H1 (cell line): ENCODE data around the gene HBA2. TPM values are rescaled to one million over a fixed set of nuclear protein-coding genes. Genes with fewer than 3 reads are reported as not detected.

Source experiments
- CHD1 ChIP-seq: IDR thresholded peaks from 2 replicates; pipeline ENCODE4 v1.6.1; 2012; ENCODE audit warnings: low read depth, low read length, improper control_type of control experiment
- EZH2 ChIP-seq: fragments of 200-600 bp; sonication (generic); IDR thresholded peaks from 2 replicates; pipeline ENCODE4 v1.7.1; 2012; ENCODE audit warnings: low read depth, mild to moderate bottlenecking, moderate library complexity, low read length, inconsistent platforms; ENCODE audit not compliant: severe bottlenecking
- FOSL1 ChIP-seq: IDR thresholded peaks from 2 replicates; pipeline ENCODE4 v1.6.1; 2011; ENCODE audit warnings: mild to moderate bottlenecking, low read depth, low read length, moderate library complexity; ENCODE audit not compliant: insufficient read depth
- HDAC6 ChIP-seq: IDR thresholded peaks from one replicate; pipeline ENCODE4 v1.7.1; 2012; ENCODE audit warnings: low read depth, mild to moderate bottlenecking, inconsistent platforms, low read length, moderate library complexity
- KDM4A ChIP-seq: IDR thresholded peaks from one replicate; pipeline ENCODE4 v1.7.1; 2012; ENCODE audit warnings: low read depth, mild to moderate bottlenecking, moderate library complexity, low read length, inconsistent platforms; ENCODE audit not compliant: severe bottlenecking
- PHF8 ChIP-seq: fragments of 200-600 bp; sonication (generic); conservative IDR thresholded peaks from 2 replicates; pipeline ENCODE4 v1.7.1; 2012; ENCODE audit warnings: low read depth, mild to moderate bottlenecking, inconsistent platforms, low read length, moderate library complexity
- SAP30 ChIP-seq: fragments of 300-600 bp; sonication (generic); IDR thresholded peaks from 2 replicates; pipeline ENCODE4 v1.7.1; 2012; ENCODE audit warnings: low read length, moderate library complexity, mild to moderate bottlenecking, inconsistent platforms; ENCODE audit not compliant: insufficient read depth, insufficient replicate concordance
- SP4 ChIP-seq: IDR thresholded peaks from 2 replicates; pipeline ENCODE4 v1.6.1; 2012; ENCODE audit warnings: low read length, inconsistent platforms
- SUZ12 ChIP-seq: fragments of 200-600 bp; sonication (generic); IDR thresholded peaks from 2 replicates; pipeline ENCODE4 v1.6.1; 2012; ENCODE audit warnings: mild to moderate bottlenecking, inconsistent platforms, low read length, moderate library complexity, mixed read lengths
- polyA plus RNA-seq, 7 experiments: library from polyadenylated mRNA; depleted of rRNA in 3 of 7; stranded (reverse) in 5 of 7; unstranded in 2 of 7; fragments of >200 nt in 5 of 7; fragments of 200-250 nt in 2 of 7; gene quantifications; 1 replicate in 5 of 7; 2 replicates in 1 of 7; 4 replicates in 1 of 7; pipeline versions ENCODE4 v1.2.1 to v1.2.3, GENCODE V29; 2011 to 2013; ENCODE audit warnings: missing spikeins in 2 of 7, mixed read lengths in 2 of 7
- total RNA-seq: library from RNA; stranded (reverse); fragmentation: NEBNext Ultra II Directional; extraction: Animal tissue kit (Norgen Biotek cat#: 25700); gene quantifications from 2 replicates; pipeline ENCODE4 v1.2.1, GENCODE V29; 2021
- TF ChIP-seq, protein P1 (sequence below): fragments of 300-600 bp; sonication (generic); IDR thresholded peaks from 2 replicates; pipeline ENCODE4 v1.7.1; 2012; ENCODE audit warnings: low read length, moderate library complexity, mild to moderate bottlenecking, inconsistent platforms; ENCODE audit not compliant: insufficient replicate concordance

HBA2 gene
- total and polyA plus RNA-seq, 2 of the 8 experiments (the other 6 are each of a cell fraction or from before 2014, with no cell fraction given) = 6.1 TPM; not detected in 1

DNA sequence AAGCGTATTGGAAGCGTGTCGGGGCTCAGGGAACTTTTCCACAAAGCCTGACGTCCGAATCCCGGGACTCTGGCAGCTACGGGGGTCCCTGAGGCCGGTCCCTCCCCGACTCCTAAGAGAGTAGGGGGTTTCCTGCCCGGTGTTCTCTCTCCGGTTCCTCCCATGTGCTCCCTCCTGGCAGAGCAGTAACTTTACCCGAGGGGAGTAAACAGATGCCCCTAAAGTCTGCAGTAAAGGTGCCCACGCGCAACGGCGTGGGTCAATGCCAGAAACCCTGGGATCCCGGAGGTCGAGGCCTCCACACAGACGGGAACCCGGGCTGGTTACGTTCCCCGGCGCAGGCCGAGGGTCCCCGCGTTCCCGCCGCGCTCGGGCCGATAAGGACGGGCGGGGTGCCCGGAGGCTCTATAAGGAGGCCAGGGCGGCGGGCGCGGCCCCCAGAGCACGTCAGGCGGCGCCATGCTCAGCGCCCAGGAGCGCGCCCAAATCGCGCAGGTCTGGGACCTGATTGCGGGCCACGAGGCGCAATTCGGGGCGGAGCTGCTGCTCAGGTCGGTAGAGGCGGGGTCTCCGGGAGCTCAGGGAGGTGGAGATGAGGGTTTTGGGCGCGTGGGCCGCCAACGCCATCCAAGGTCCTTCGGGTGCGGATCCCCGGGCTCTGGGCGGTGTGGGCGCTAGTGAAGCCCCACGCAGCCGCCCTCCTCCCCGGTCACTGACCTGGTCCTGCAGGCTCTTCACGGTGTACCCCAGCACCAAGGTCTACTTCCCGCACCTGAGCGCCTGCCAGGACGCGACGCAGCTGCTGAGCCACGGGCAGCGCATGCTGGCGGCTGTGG lies 6.9 kb upstream of the HBA2 start, which contains the start of gene HBM (continued):
- TF ChIP-seq KDM4A (peak; percentile 40), PHF8 (no peak), HDAC6 (no peak), SP4 (no peak), CHD1 (no peak), FOSL1 (no peak), SUZ12 (peak; percentile 98), SAP30 (no peak), EZH2 (peak; percentile 94)
- TF ChIP-seq, protein P1, sequence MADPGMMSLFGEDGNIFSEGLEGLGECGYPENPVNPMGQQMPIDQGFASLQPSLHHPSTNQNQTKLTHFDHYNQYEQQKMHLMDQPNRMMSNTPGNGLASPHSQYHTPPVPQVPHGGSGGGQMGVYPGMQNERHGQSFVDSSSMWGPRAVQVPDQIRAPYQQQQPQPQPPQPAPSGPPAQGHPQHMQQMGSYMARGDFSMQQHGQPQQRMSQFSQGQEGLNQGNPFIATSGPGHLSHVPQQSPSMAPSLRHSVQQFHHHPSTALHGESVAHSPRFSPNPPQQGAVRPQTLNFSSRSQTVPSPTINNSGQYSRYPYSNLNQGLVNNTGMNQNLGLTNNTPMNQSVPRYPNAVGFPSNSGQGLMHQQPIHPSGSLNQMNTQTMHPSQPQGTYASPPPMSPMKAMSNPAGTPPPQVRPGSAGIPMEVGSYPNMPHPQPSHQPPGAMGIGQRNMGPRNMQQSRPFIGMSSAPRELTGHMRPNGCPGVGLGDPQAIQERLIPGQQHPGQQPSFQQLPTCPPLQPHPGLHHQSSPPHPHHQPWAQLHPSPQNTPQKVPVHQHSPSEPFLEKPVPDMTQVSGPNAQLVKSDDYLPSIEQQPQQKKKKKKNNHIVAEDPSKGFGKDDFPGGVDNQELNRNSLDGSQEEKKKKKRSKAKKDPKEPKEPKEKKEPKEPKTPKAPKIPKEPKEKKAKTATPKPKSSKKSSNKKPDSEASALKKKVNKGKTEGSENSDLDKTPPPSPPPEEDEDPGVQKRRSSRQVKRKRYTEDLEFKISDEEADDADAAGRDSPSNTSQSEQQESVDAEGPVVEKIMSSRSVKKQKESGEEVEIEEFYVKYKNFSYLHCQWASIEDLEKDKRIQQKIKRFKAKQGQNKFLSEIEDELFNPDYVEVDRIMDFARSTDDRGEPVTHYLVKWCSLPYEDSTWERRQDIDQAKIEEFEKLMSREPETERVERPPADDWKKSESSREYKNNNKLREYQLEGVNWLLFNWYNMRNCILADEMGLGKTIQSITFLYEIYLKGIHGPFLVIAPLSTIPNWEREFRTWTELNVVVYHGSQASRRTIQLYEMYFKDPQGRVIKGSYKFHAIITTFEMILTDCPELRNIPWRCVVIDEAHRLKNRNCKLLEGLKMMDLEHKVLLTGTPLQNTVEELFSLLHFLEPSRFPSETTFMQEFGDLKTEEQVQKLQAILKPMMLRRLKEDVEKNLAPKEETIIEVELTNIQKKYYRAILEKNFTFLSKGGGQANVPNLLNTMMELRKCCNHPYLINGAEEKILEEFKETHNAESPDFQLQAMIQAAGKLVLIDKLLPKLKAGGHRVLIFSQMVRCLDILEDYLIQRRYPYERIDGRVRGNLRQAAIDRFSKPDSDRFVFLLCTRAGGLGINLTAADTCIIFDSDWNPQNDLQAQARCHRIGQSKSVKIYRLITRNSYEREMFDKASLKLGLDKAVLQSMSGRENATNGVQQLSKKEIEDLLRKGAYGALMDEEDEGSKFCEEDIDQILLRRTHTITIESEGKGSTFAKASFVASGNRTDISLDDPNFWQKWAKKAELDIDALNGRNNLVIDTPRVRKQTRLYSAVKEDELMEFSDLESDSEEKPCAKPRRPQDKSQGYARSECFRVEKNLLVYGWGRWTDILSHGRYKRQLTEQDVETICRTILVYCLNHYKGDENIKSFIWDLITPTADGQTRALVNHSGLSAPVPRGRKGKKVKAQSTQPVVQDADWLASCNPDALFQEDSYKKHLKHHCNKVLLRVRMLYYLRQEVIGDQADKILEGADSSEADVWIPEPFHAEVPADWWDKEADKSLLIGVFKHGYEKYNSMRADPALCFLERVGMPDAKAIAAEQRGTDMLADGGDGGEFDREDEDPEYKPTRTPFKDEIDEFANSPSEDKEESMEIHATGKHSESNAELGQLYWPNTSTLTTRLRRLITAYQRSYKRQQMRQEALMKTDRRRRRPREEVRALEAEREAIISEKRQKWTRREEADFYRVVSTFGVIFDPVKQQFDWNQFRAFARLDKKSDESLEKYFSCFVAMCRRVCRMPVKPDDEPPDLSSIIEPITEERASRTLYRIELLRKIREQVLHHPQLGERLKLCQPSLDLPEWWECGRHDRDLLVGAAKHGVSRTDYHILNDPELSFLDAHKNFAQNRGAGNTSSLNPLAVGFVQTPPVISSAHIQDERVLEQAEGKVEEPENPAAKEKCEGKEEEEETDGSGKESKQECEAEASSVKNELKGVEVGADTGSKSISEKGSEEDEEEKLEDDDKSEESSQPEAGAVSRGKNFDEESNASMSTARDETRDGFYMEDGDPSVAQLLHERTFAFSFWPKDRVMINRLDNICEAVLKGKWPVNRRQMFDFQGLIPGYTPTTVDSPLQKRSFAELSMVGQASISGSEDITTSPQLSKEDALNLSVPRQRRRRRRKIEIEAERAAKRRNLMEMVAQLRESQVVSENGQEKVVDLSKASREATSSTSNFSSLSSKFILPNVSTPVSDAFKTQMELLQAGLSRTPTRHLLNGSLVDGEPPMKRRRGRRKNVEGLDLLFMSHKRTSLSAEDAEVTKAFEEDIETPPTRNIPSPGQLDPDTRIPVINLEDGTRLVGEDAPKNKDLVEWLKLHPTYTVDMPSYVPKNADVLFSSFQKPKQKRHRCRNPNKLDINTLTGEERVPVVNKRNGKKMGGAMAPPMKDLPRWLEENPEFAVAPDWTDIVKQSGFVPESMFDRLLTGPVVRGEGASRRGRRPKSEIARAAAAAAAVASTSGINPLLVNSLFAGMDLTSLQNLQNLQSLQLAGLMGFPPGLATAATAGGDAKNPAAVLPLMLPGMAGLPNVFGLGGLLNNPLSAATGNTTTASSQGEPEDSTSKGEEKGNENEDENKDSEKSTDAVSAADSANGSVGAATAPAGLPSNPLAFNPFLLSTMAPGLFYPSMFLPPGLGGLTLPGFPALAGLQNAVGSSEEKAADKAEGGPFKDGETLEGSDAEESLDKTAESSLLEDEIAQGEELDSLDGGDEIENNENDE = no peak
